ENCODE measurements around the gene BRMS1.
"Not testable (repeated sequence)": the region's sequence is repeated elsewhere in the genome, so short reads cannot be mapped to it uniquely, and the experiment has no call there.

Gene BRMS1

GRCh38 chr11:66363187-66363601 lies 18.3 kb upstream of the BRMS1 start:
- DNase-seq (ENCODE audit: low spot score), result peak; percentile 56

GRCh38 chr11:66362481-66363147 lies 17.7 kb upstream of the BRMS1 start:
- DNase-seq (ENCODE audit: low spot score), result no peak

GRCh38 chr11:66361502-66361941 lies 16.6 kb upstream of the BRMS1 start:
- DNase-seq (ENCODE audit: low spot score), result peak; percentile 57

- peak; percentile 28 for DNase-seq (ENCODE audit: low spot score)
Observed at GRCh38 chr11:66360406-66361073, 15.6 kb upstream of the BRMS1 start.

- DNase-seq (ENCODE audit: low spot score), result peak; percentile 71
Observed at GRCh38 chr11:66359662-66360087, 14.8 kb upstream of the BRMS1 start.

- DNase-seq (ENCODE audit: low spot score), result not testable (repeated sequence)
Observed at GRCh38 chr11:66350560-66351235, 5.8 kb upstream of the BRMS1 start.

GRCh38 chr11:66349084-66349386 lies 4.1 kb upstream of the BRMS1 start:
- DNase-seq (ENCODE audit: low spot score), result no peak

- DNase-seq (ENCODE audit: low spot score), result peak; percentile 98
Observed at GRCh38 chr11:66347425-66348276, 2.7 kb upstream of the BRMS1 start, which contains the start of gene B4GAT1. TSS of gene B4GAT1 (minus strand) at chr11:66347629. CDS start at chr11:66347545, 84 bp downstream.

GRCh38 chr11:66346476-66347424 lies 1.8 kb upstream of the BRMS1 start:
- DNase-seq (ENCODE audit: low spot score), result peak; percentile 83

GRCh38 chr11:66345316-66345649 lies 379 bp upstream of the BRMS1 start:
- no peak for DNase-seq (ENCODE audit: low spot score)

- no peak for DNase-seq (ENCODE audit: low spot score)
Observed at GRCh38 chr11:66343176-66343575, 1.7 kb downstream of the BRMS1 start.

GRCh38 chr11:66341502-66342126 lies 3.3 kb downstream of the BRMS1 start:
- DNase-seq (ENCODE audit: low spot score), result no peak

- DNase-seq (ENCODE audit: low spot score), result no peak
Observed at GRCh38 chr11:66340596-66341501, 4.1 kb downstream of the BRMS1 start.

GRCh38 chr11:66339686-66340483 lies 5.0 kb downstream of the BRMS1 start:
- DNase-seq (ENCODE audit: low spot score), result no peak

GRCh38 chr11:66339162-66339675 lies 5.7 kb downstream of the BRMS1 start:
- no peak for DNase-seq (ENCODE audit: low spot score)

- no peak for DNase-seq (ENCODE audit: low spot score)
Observed at GRCh38 chr11:66338276-66339161, 6.4 kb downstream of the BRMS1 start.

- no peak for DNase-seq (ENCODE audit: low spot score)
Observed at GRCh38 chr11:66337103-66337899, 7.6 kb downstream of the BRMS1 start.

Measured in HuH-7.5 (cell line).